ENCODE data around the gene PRRG2.
"Not testable (repeated sequence)": the region's sequence is repeated elsewhere in the genome, so short reads cannot be mapped to it uniquely, and the experiment has no call there.

PRRG2 gene

DNA sequence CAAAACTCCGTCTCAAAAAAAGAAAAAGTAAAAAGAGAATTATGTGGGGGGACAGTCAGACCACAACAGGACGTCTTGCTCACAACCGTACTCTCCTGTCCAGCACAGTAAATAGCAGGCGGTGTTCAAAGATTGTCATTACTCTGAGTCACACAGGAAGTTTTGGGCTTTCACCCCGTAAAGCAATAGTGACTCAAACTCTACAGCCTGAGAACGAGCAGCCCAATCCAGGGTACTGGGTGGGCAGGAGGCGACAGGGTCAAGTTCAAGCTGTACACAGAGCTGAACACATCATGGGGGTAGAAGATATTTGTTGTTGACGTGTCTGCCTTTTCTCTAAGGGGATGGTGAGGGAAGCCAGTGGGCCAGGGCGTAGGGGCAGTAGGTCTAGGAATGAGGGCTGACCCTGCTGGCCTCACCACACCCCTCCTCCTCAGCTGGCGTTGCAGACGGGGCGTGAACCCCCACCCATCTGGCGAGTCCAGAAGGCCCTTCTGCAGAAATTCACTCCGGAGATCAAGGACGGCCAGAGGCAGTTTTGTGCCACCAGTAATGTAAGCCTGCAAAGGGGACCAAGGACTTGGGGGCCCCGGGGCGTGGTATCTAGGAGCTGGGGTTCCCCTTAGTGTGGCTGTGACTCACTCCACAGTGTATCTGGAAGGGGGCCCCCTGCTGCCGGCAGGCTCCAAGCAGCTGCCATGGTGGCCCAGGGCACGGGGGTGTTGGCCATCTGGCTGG lies 33.1 kb downstream of the PRRG2 start:
- DNase-seq, result peak; percentile 60

DNA sequence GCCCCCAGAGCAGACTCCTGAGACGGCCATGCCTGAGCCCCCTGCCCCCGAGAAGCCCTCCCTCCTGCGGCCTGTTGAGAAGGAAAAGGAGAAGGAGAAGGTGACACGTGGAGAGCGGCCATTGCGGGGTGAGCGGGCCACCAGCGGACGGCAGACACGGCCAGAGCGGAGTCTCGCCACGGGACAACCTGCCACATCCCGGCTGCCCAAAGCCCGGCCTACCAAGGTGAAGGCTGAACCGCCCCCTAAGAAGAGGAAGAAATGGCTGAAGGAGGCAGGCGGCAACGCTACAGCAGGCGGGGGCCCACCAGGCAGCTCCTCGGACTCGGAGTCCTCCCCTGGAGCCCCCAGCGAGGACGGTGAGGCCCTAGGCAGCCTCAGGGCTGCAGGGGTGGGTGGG lies 34.7 kb downstream of the PRRG2 start:
- no peak for DNase-seq

DNA sequence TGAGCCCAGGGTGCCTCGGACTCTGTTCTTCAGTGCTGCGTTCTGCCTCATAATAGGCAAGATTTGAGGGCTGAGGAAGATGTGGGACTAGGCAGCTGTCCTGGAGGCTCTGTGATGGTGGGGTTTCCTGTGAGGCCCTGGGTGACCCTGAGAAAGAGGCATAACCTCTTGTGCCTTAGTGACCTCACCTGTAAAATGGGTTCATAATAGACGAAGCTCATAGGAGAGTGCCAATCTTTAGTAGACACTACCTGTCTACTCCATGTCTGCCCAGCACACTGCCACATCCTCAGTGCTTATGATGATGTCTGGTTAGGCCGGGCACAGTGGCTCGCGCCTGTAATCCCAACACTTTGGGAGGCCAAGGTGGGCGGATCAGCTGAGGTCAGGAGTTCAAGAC lies 35.4 kb downstream of the PRRG2 start:
- DNase-seq, result no peak

DNA sequence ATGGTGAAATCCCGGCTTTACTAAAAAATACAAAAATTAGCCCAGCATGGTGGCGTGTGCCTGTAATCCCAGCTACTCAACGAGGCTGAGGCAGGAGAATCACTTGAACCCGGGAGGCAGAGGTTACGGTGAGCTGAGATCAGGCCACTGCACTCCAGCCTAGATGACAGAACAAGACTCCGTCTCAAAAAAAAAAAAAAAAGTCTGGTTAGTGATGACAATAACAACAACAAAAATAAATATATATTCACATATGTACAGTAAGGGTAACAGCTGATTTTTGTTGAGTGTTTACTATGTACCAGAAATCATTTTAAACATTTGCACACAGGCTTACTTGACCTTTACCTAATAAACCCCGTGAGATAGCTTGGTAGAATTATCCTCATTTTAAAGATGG lies 35.8 kb downstream of the PRRG2 start:
- DNase-seq, result no peak

DNA sequence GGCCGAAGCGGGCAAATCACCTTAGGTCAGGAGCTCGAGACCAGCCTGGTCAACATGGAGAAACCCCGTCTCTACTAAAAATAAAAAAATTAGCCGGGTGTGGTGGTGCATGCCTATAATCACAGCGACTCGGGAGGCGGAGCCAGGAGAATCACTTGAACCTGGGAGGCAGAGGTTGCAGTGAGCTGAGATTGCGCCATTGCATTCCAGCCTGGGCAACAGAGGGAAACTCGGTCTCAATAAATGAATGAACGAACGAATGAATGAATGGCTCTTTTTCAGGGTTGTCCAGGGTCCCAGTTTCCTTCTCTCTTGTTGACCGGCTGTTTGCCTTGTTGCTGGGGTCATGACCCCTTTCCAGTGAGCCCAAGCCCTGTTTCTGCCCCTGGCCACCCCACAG lies 36.7 kb downstream of the PRRG2 start:
- not testable (repeated sequence) for DNase-seq

DNA sequence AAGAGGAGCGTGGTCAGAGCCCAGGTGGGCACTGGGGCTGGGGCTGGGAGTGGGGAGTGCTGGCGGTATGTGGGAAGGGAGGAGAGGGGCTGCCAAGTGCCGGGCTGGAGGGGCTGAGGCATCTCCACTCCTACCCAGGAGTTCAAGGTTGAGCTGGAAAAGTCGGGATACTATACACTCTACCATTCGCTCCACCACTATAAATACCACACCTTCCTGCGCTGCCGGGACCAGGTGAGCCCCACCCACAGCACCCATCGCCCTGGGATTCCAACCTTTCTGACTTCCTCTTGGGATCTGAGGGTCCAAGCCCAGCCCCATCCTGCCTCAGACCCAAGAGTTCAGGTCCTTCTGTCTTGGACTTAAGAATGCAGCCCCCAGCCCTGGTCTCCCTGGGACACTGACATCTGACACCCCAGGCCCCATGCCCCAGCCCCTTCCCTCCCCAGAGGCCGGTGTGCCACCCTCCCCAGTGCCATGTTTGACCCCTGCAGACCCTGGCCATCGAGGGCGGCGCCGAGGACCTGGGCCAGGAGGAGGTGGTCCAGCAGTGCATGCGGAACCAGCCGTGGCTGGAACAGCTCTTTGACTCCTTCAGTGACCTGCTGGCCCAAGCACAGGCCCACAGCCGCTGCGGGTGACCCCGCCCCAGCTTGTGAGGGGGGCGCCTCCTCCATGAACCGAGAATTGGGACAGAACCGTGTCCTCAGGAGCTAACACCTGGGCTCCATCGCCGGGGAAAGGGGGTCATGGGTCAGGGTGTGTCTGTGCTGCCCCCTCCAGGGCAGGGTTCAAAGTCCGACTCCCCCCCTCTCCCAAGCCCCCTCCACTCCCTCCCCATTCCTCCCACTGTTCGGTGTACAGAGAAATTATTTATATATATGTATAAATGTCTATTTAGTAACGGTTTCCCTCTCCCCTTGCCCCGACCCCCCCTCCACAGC lies 44.1 kb downstream of the PRRG2 start:
- no peak for DNase-seq

DNA sequence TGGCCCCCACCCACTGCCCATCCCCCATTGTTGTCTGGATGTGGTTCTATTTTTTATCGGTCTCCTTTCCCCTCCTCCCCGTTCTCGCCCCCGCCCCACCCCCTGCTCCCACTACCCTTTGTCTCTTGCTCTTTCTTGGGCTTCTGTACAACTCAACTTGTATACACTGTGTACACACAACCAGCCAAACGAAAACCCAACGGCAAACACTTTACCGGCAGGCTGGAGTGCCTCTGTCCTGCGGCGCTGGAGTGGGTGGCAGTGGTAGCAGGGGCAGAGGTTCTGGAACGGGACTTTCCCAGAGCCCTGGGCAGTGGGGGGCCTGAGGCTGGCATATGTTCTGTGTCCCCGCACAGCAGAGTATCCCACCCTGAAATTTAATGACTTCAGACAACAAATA lies 45.1 kb downstream of the PRRG2 start:
- DNase-seq, result no peak

DNA sequence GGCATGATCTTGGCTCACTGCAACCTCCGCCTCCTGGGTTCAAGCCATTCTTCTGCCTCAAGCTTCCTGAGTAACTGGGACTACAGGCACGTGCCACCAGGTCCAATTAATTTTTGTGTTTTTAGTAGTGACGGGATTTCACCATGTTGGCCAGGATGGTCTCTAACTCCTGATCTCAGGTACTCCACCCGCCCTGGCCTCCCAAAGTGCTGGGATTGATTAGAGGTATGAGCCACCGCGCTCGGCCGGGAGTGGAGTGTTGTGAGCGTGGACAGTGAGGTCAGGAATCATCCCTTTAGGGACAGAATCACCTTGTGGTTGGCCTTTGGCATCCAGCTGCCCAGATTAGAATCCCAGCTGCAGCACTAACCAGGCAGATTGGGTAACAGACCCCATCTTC lies 48.5 kb downstream of the PRRG2 start:
- no peak for DNase-seq

DNA sequence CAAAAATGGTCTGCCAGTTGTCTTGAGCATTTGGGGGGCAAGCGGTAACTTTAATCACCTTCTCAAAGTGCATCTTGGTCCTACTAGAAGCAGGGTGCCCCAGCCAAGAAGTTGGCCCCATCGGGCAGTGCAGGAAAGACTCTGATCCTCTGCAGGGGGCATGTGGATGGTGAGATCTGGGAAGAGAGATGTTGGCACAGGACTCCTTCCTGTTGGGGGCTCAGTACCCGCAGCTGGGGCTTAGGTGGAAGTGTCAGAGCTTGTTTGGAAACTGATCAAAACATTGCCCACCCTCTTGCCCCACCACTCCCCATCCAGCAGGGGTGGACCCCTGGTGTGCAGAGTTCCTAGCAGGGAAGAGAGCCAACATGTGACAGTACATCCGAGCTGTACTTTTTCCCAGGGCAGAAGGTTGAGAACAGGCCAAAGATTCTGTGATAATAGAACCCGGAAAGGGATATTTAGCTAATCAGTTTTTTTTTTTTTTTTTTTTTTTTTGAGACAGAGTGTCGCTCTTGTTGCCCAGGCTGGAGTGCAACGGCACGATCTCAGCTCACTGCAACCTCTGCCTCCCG lies 50.0 kb downstream of the PRRG2 start:
- DNase-seq, result no peak

DNA sequence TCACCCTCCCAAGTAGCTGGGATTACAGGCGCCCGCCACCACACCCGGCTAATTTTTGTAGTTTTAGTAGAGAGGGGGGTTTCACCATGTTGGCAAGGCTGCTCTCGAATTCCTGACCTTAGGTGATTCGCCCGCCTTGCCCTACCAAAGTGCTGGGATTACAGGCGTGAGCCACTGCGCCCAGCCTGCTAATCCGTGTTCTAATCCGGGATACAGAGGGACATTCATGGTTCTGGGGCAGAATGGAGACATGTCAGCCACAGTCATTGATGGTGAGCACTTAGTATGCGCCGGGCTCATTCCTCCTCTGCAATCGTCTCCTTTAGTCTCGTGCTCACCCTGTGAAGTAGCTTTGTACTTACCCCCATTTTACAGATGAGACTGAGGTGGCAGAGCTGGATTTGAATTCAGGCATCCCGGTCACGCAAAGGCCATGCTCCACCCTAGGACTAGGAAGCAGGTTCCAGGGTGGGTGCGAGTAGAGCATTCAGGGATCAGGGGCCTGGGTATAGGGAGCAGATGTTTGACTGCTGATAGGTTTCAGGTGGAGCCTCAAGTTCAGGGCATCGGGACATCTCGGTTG lies 50.6 kb downstream of the PRRG2 start:
- no peak for DNase-seq

DNA sequence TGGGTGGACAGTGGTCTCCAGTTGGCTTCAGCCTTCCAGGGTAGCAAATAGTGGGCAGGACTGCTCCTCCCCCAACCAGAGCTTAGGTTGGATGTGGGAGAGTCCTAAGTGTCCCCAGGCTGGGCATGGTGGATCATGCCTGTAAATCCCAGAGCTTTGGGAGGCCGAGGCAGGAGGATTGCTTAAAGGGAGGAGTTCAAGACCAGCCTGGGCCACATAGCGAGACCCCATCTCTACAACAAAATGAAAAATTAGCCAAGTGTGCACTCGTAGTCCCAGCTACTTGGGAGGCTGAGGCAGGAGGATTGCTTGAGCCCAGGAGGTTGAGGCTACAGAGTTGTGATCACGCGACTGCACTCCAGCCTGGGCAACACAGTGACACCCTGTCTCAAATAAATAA lies 51.5 kb downstream of the PRRG2 start:
- no peak for DNase-seq

DNA sequence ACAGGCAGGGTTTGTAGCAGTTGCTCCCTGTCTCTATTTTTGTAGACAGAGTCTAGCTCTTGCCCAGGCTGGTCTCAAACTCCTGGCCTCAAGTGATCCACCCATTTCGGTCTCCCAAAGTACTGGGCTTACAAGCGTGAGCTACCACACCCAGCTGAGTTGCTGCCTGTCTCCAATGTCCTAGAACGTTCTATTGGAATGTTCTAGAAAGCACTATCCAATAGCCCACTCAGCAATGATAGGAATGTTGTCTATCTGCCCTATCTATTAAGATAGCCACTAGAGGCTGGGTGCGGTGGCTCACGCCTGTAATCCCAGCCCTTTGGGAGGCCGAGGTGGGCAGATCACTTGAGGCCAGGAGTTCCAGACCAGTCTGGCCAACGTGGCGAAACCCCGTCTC lies 52.2 kb downstream of the PRRG2 start:
- DNase-seq, result not testable (repeated sequence)

DNA sequence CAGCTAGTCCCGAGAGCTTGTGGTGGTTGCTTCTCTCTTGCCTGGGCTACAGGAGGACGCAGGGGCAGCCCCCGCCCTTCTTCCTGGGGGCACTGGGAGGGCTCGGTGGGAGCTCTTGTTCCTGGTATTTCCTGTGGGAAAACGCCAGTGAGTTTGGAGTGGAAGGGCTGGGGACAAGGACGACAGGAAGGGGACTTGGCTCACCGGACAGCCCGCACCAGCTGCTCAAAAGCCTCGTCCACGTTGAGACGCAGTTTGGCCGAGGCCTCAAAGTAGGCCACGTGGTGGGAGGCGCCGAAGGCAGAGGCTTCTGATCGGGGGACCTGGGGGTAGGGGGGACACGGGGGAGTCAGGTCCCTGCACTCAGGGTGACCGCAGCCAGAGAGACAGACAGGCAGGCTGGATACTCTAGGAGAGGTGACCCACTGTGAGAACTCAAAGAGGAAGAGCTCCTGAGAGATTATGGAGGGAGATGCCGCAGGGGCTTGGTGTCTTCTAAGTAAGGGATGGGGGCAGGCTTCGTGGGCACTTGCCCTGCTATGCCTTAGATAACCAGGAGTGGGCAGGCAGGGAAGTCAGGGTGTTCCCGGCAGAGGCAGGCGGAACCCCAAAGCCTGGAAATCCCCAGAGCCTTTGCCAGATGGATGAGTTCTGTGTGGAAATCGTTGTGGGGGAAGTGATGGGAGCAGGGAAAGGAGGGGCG lies 54.6 kb downstream of the PRRG2 start:
- DNase-seq, result no peak

DNA sequence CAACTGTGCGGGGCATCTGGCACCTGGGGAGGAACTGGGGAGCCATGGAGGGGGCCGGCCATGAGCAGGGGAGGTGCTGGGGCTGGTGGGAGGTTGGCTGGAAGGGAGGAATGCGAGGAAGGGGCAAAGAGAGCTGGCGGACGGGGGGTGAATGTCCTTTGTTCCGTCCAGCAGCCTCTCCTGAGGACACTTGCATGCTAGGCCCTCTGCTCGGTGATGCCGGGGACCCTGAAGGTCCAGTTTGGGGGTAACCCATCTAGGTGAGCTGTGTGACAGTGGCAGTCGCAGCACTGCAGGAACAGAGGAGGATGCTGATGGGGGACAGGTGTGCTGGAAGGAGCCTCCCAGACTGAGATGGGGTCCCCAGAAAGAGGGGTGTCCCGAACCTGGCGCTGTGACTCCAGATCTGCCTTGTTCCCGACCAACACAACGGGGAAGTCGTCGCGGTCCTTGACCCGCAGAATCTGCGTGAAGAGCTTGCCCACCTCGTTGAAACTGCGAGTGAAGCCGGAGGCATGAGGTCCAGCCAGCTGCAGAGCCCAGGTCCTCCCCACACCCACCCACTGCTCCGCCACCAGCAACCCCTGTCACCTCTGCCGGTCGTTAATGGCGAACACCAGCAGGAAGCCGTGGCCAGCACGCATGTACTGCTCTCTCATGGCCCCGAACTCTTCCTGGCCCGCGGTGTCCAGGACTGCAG lies 55.3 kb downstream of the PRRG2 start:
- DNase-seq, result no peak

DNA sequence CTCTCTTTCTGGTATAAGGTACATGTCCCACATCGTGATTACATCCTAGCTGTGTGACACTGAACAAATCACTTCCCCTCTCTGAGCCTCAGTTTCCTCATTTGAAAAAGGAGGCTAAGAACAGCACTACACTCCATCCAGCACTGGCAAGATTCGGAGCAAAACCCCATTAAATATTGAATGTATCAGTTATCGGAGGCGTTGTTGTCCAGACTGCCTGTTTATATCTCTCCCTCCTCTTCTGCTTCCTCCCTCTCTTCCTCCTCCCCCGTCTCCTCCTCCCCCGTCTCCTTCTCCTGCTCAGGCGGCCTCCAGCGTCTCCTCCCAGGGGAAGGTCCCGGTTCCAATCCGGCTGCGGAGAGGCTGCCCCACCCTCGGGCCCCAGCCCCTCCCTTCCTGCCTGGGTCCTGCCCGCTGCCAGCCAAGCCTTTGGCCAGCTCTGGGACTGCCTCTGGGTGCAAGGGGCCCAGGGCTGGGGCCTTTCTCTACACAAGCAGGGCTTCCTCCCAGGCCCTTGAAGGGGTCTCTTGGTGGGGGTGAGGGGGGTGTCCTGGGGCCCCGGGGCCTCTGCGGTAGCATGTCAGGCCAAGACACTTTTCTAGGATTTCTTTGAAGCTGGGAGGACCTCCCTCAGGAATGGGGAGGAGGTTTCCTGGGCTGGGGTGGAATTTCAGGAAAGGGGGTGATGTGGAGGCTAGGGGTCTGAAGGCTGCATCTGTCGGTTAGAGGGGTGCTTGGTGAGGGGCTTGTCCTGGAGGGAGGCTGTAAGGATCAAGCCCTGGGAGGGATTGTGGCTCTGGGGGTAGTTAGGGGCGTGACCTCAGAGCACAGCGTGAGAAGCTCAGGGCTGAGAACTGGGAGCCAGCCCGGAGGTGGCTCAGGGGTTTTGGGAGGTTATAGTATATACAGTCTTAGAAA lies 57.0 kb downstream of the PRRG2 start:
- DNase-seq, result peak; percentile 54

DNA sequence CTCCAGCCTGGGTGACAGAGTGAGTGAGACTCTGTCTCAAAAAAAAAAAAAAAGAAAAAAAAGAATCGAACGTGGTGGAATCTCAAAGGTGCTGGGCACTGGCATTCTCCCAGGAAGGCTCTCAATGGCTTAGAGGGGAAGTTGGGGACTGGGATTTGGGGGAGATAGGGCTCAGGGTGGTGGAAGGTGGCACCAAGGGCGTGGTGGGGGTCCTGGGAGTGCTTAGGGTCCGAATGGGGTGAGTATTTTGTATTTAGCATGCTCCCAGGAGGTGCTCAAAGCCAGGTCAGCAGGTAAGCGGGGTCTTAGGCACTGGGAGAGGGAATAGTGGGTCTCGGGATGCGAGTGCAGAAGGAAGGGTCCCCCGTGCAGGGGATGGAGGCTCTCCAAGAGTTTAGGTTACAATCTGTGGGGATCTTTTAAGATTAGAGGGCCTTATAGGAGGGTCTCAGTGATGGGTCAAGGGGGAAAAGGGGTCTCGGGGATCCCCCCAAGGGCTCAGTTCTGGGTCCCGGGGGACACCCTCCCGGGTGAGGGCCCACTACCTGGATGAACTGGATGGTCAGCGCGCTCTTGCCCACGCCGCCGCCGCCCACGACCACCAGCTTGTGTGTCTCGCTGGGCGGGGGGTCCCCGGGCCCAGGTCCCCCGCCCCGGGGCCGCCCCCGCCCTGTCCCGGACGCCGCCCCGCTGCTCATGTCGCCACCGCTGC lies 58.4 kb downstream of the PRRG2 start:
- no peak for DNase-seq

DNA sequence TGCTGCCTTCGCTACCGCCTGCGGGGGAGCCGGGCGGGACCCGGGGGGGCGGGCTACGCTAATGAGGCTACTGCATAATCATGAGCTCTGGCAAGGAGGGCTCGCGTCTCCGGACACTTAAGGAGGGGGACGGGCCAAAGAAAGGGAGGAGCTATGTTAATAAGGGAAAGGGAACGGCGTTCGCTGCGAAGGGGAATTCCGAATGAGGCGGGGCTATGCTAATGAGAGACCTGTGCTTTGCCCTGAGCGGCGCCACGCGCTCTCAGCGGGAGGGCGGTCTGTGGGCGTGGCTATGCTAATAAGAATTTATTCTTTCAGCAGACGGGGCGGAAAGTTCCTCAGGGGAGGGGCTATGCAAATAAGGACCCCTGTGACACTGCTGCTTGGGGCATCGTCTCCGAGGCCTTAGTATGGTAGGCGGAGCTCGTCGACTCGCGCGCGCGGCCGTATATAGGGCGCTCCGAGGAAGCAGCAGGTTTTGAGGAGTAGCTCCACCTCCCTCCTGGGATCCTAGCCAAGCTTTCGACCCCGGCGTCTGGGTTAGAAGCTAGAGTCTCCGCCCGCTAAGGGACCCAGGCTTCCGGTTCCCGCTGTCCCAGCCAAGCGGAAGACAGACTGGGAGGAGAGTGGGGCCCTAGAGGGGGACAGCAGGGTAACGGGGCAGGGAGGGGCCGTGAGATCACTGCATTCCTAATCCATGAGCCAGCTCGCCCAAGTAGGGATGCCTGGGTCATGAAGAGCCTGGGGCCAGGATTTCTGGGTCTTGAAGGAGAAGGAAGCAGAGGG lies 59.2 kb downstream of the PRRG2 start, which contains the start of gene RRAS:
TSS of gene RRAS (minus strand) at position 31 of the 786 bp plus-strand sequence. CDS start 45 bp downstream, outside the sequence.
- peak; percentile 100 for DNase-seq
